ENCODE data around the gene METAP1D. TPM values are rescaled to one million over a fixed set of nuclear protein-coding genes. Genes with fewer than 3 reads are reported as not detected.

The METAP1D gene
- total and polyA plus RNA-seq, 2 donors (not counting 3 experiments of a cell fraction or from before 2014, with no cell fraction given) = 4.2 to 8.1 TPM

DNA sequence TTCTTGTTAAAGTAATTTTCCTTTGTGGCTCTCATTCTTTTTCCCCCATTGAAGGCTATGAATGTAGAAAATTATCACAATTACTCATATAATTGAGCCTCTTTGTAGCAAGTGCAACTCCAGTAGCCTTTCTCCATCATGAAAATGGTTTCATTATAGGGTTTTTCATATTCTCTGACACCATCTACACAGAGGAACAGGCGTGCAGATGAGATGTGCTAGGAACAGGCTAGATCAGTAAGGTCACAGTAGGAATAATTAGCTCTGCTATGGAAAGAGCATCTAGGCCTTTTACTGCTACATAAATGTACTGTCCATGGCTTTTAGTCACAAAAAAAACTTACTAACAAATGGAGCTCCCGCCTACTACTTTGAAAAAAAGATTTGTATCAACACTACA, 73.0 kb downstream of the METAP1D start:
- no peaks in the 10 kb centered on the region for H3K79me2 ChIP-seq (ENCODE audit: control insufficient read depth, insufficient read depth, low read length)
- TF ChIP-seq, protein P1, sequence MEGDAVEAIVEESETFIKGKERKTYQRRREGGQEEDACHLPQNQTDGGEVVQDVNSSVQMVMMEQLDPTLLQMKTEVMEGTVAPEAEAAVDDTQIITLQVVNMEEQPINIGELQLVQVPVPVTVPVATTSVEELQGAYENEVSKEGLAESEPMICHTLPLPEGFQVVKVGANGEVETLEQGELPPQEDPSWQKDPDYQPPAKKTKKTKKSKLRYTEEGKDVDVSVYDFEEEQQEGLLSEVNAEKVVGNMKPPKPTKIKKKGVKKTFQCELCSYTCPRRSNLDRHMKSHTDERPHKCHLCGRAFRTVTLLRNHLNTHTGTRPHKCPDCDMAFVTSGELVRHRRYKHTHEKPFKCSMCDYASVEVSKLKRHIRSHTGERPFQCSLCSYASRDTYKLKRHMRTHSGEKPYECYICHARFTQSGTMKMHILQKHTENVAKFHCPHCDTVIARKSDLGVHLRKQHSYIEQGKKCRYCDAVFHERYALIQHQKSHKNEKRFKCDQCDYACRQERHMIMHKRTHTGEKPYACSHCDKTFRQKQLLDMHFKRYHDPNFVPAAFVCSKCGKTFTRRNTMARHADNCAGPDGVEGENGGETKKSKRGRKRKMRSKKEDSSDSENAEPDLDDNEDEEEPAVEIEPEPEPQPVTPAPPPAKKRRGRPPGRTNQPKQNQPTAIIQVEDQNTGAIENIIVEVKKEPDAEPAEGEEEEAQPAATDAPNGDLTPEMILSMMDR (IDR thresholded peaks at IDR 0.05; ENCODE audit: extremely low read depth in 1 of 2, insufficient read depth in 1 of 2, low read depth in 1 of 2, low read length in 2 of 2) = no peak
- no peak for TF ChIP-seq FOS (IDR thresholded peaks at IDR 0.05; ENCODE audit: borderline replicate concordance, insufficient read depth, low read length)
- TF ChIP-seq POLR2A (IDR thresholded peaks at IDR 0.05; ENCODE audit: low read depth, low read length) = no peak
- TF ChIP-seq MYC (IDR thresholded peaks at IDR 0.05; ENCODE audit: low read depth, low read length) = no peak
- TF ChIP-seq JUN (IDR thresholded peaks at IDR 0.05; ENCODE audit: borderline replicate concordance, insufficient read depth, insufficient read length, low read depth) = no peak
- no peak for TF ChIP-seq GATA2 (IDR thresholded peaks at IDR 0.05; ENCODE audit: insufficient read depth, insufficient read length, low read depth, low read length)
- TF ChIP-seq EZH2 (IDR thresholded peaks at IDR 0.05; ENCODE audit: borderline replicate concordance, low read depth, low read length, severe bottlenecking) = no peak
- no peak for TF ChIP-seq POLR2AphosphoS5 (IDR thresholded peaks at IDR 0.05; ENCODE audit: insufficient read depth, low read depth, low read length)
- TF ChIP-seq, protein P2, sequence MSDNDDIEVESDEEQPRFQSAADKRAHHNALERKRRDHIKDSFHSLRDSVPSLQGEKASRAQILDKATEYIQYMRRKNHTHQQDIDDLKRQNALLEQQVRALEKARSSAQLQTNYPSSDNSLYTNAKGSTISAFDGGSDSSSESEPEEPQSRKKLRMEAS (IDR thresholded peaks at IDR 0.05; ENCODE audit: insufficient read depth, insufficient read length) = no peak
- no peaks in the 10 kb centered on the region for H3K27me3 ChIP-seq (ENCODE audit: control insufficient read depth in 2 of 2, insufficient read depth in 2 of 2, low read length in 2 of 2)
- ChIA-PET CTCF (interaction anchor here (2.1 kb wide), 1 partner anchor 9 kb away, joined by 5 read pairs; no protein-coding TSS in a partner anchor), POLR2A (no interaction called here)
- H4K20me1 ChIP-seq (replicated peaks; ENCODE audit: control insufficient read depth, extremely low read depth, insufficient read depth, low read length) = no peaks in the 10 kb centered on the region
- no peaks in the 10 kb centered on the region for H3K9me1 ChIP-seq (replicated peaks; ENCODE audit: control insufficient read depth, extremely low read depth, insufficient read depth, low read length)
- no peak overlapping the region for H2AFZ ChIP-seq (ENCODE audit: low read depth, low read length)
- no peaks in the 10 kb centered on the region for H3K9me3 ChIP-seq (replicated peaks; ENCODE audit: control insufficient read depth, insufficient read depth, low read length)
- H3K36me3 ChIP-seq (ENCODE audit: control insufficient read depth in 2 of 2, extremely low read depth in 1 of 2, insufficient read depth in 2 of 2, low read length in 2 of 2) = no peaks in the 10 kb centered on the region
- H3K27ac ChIP-seq (ENCODE audit: insufficient read depth, low read depth, low read length) = no peak overlapping the region
- no peak for DNase-seq (ENCODE audit: low read depth, low spot score)
- no peak overlapping the region for H3K4me2 ChIP-seq (ENCODE audit: insufficient read depth, low read length)
- no peaks in the 10 kb centered on the region for H3K4me1 ChIP-seq (ENCODE audit: control insufficient read depth, extremely low read depth, insufficient read depth, low read length)
- no peak overlapping the region for H3K4me3 ChIP-seq (replicated peaks in 1 of 3; ENCODE audit: insufficient read depth in 1 of 3, low read depth in 1 of 3, low read length in 3 of 3)
- dilution Hi-C loops (cut with MboI; ENCODE audit: extremely low pct_ligation_motif_present, low sequenced_read_pairs) = no loop called here
- FAIRE-seq = no peak
- BruUV-seq (replicated peaks) = no TSS peak
- intact Hi-C loops (cut with micrococcal nuclease) = no loop called here
- no peak overlapping the region for H3K9ac ChIP-seq (replicated peaks; ENCODE audit: extremely low read depth, insufficient read depth, low read length)

Measured in endothelial cell of umbilical vein (primary cell).